ENCODE results near the gene BLTP2.

DNA sequence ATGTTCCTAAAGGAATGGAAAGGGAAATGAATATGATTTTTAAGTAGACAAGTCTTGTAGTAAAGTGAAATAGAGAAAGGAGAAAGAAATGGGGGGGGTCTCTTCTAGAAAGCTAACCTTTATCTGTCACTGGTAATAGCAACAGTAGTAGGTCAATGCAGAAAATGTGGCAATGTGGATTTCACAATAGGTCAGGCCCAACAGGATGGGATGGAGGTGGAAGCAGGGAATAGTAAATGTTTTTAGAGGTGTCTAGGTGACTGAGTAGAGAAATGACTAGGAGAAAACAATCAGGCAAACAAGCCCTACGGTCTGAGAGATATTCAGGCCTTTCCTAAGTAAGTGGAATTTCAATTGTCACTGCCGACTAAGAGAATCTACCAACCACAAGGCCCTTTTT is 24.9 kb downstream of the BLTP2 start:
- TF ChIP-seq ZNF274 (IDR thresholded peaks at IDR 0.05; ENCODE audit: low read depth, low read length) (no peak), SUZ12 (IDR thresholded peaks at IDR 0.05; ENCODE audit: extremely low read depth, insufficient read depth, insufficient read length) (no peak), YY1 (IDR thresholded peaks at IDR 0.05; ENCODE audit: insufficient read depth, insufficient read length) (no peak)
